Measurements from ENCODE around the gene CD7. TPM values are rescaled to one million over a fixed set of nuclear protein-coding genes. Genes with fewer than 3 reads are reported as not detected.

CD7 gene
- total RNA-seq, 1 donor from 2014 or later: not detected

DNA sequence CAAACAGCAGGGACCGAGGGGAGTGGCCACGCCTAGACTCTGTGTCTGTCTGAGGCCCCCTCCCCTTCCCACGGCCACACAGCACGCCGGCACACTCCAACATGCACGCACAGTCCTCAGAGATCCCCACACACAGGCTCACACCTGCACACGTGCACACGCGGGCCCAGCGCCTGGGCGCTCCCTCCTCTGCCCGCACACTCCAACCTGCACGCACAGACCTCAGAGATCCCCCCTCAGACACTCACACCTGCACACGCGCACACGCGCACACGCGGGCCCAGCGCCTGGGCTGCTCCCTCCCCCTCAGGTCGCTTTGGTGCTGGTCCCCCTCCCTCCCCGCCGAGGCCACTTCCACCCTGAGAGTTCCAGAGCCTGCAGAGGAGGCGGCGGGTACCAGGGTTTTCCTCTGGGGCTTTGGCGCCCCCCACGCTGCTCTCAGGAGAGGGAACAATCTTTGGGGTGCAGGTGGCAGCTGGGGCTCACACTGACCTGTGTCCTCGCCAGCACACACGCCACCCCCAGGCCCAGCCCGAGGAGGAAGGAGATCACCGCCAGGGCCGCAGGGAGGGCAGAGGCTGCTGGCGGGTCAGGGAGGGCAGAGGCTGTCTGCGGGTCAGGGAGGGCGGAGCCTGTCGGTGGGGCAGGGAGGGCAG is 1.6 kb downstream of the CD7 start:
- TF ChIP-seq, protein P1, sequence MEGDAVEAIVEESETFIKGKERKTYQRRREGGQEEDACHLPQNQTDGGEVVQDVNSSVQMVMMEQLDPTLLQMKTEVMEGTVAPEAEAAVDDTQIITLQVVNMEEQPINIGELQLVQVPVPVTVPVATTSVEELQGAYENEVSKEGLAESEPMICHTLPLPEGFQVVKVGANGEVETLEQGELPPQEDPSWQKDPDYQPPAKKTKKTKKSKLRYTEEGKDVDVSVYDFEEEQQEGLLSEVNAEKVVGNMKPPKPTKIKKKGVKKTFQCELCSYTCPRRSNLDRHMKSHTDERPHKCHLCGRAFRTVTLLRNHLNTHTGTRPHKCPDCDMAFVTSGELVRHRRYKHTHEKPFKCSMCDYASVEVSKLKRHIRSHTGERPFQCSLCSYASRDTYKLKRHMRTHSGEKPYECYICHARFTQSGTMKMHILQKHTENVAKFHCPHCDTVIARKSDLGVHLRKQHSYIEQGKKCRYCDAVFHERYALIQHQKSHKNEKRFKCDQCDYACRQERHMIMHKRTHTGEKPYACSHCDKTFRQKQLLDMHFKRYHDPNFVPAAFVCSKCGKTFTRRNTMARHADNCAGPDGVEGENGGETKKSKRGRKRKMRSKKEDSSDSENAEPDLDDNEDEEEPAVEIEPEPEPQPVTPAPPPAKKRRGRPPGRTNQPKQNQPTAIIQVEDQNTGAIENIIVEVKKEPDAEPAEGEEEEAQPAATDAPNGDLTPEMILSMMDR (conservative IDR thresholded peaks at IDR 0.05; ENCODE audit: low read depth, low read length): no peak
- DNase-seq (ENCODE audit: low read depth): no peak
- no peak overlapping the region for H3K4me3 ChIP-seq (ENCODE audit: low read depth, low read length)

DNA sequence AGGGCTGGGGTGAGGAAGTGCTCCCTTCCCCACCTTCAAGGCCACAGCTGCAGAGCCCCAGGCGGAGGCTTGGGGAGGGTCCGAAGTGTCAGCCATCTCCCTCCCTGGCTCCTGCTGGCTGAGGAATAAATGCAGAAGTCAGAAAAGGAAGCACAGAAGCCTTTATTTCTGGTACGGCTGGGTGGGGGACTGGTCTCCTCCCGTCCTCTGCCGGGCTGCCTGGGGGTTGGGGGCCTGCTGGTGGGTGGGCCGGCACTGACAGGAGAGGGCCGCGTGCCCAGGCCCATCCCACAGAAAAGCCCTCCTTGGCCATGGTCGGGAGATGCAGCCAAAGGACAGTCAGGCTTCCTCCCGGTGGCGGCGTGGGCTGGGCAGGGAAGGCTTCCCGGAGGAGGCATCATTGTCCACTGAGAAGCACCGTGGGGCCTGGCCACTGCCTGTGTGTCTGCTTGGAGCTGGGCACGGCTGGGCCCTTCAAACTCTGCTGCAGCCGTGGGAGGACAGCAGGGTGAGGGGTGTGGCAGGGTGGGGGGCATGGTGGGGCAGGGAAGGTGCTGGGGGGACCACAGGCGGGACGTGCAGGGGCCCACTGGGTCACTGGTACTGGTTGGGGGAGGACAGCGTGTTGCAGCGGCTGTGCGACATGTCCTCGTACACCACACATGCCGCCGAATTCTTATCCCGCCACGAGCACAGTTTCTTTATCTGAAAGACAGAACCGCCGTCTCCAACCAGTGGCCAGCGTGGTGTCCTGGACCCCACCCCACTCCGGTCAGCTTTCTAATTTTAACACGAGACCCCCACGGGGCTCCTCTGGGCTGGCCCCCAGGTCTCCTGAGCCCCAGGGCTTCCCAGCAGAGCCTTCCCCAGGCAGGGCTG is 2.4 kb downstream of the CD7 start:
- no peak for DNase-seq (ENCODE audit: low read depth)
- TF ChIP-seq, protein P1 (conservative IDR thresholded peaks at IDR 0.05; ENCODE audit: low read depth, low read length): no peak
- H3K4me3 ChIP-seq (ENCODE audit: low read depth, low read length): no peak overlapping the region

DNA sequence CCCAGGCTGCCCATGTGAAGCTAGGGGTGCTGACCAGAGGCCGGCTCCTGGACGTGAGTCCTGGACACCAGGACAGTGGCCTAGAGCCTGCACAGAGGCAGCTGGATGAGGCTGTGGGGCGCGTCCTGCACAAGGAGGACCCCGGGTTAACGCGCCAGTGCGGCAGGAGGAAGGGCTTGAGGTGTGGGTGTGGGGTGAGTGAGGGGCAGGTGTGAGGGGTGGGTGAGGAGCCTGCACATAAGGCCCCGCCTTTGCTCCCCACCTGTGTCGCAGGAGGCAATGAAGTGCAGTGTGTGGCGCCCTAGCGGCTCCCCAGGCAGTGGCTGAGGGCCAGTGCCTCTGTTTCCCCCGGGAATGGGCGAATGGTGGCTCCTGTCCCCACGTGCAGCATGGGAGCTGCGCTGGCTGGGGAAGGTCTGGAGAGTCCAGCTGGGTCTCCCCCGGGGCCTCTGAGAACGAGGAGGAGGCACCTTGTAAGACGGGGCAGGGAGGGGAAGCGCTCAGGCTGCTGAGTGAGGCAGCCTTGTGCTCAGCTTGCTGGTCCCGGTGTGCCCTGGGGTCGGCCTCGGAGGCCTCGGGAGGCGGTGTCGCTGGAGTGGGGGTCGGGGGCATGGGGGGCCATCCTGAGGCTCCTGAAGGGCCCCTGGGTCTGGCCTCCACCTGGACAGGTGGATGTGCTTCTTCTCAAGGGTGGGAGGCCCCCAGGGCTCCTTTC is 3.2 kb downstream of the CD7 start:
- TF ChIP-seq, protein P1 (conservative IDR thresholded peaks at IDR 0.05; ENCODE audit: low read depth, low read length): no peak
- no peak overlapping the region for H3K4me3 ChIP-seq (ENCODE audit: low read depth, low read length)
- DNase-seq (ENCODE audit: low read depth): no peak

DNA sequence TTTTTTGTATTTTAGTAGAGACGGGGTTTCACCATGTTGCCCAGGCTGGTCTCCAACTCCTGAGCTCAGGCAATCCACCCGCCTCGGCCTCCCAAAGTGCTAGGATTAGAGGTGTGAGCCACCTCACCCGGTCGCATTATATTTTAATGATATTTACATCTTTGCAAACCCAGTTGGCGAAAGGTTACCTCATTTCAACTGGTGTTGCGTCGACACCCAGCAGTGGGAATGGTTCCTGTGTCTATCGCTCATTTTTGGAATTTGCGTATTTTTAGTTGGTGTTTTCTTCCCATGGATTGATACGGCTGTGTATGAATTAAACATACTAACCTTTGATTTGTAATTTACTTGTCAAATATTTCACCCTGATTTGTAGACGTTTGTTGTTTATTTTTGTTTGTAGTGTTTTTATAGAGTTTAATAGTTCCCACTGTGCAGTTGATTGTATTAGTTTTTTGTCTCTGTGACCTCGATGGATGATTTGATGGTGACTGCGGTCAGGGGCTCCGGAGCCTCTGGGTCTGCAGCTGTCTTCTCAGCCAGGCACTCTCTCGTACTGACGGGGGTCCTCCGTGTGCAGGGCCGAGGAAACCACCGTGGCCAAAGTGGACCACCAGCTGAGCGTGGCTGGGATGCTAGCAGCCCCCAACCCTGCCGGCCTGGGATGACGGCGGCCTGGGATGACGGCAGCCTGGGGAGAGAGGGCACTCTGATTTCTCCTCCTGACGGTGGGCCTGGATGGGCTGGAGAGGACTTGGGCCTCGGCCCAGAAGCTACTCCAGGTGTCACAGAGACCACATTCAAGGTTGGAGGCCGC is 4.0 kb downstream of the CD7 start:
- H3K4me3 ChIP-seq (ENCODE audit: low read depth, low read length): no peak overlapping the region
- no peak for DNase-seq (ENCODE audit: low read depth)
- TF ChIP-seq, protein P1 (conservative IDR thresholded peaks at IDR 0.05; ENCODE audit: low read depth, low read length): no peak

DNA sequence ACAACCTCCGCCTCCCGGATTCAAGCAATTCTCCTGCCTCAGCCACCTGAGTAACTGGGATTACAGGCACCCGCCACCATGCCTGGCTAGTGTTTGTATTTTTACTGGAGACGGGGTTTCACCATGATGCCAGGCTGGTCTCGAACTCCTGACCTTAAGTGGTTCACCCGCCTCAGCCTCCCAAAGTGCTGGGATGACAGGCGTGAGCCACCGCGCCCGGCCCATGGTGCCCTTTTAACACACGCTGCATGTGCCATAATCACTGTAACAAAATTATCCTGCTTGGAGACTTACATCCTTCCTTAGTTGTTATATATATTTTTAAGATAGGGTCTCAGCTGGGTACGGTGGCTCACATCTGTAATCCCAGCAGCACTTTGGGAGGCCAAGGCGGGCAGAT is 5.4 kb downstream of the CD7 start:
- H3K4me3 ChIP-seq (ENCODE audit: low read depth, low read length): no peak overlapping the region
- DNase-seq (ENCODE audit: low read depth): no peak
- TF ChIP-seq, protein P1 (conservative IDR thresholded peaks at IDR 0.05; ENCODE audit: low read depth, low read length): no peak

DNA sequence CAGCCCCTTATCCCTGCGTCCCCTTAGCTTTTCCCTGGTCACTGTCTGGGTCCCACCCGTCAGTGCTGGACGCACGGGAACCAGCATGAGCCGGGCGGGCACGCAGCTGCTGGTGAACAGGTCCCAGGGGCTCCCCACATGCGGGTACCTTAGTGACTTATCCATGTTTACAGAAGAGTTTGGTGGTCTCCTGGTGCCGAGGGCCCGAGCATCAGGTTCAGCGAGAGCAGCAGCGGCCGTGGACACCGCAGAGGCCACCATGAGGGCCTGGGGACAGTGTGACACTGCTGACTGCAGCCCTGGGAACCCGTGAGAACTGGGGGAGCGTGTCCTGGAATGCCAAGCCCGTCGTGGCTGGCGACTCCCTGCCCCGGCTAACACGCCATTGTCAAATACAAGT is 6.5 kb downstream of the CD7 start:
- DNase-seq (ENCODE audit: low read depth): no peak
- no peak overlapping the region for H3K4me3 ChIP-seq (ENCODE audit: low read depth, low read length)
- TF ChIP-seq, protein P1 (conservative IDR thresholded peaks at IDR 0.05; ENCODE audit: low read depth, low read length): no peak
